ENCODE data around the gene GPC2. TPM values are rescaled to one million over a fixed set of nuclear protein-coding genes. Genes with fewer than 3 reads are reported as not detected.
"Not testable (repeated sequence)": the region's sequence is repeated elsewhere in the genome, so short reads cannot be mapped to it uniquely, and the experiment has no call there.

GPC2 gene
- 1.4 TPM for polyA plus RNA-seq (2012; ENCODE audit: low read depth, missing spikeins)

GRCh38 chr7:100177045-100178001 is at the start of gene GPC2, which contains the start of gene STAG3:
Gene GPC2 (minus strand): TSS chr7:100177381. CDS start chr7:100177199, 182 bp downstream.
Gene STAG3 (plus strand): TSS chr7:100177918. CDS start chr7:100180557, 2,639 bp downstream.
- DNase-seq (ENCODE audit: insufficient read length, low spot score) (peak; percentile 89), FAIRE-seq (peak; percentile 96)
- TF ChIP-seq POLR2AphosphoS5 (IDR thresholded peaks at IDR 0.05; ENCODE audit: low read depth, low read length) (no peak), PAX5 (IDR thresholded peaks at IDR 0.05; ENCODE audit: insufficient read depth, low read length, severe bottlenecking) (no peak), POU2F2 (IDR thresholded peaks at IDR 0.05; ENCODE audit: low read depth, low read length) (no peak), TAF1 (IDR thresholded peaks at IDR 0.05; ENCODE audit: low read depth, low read length) (no peak), SPI1 (IDR thresholded peaks at IDR 0.05; ENCODE audit: low read depth, low read length) (no peak)

DNA sequence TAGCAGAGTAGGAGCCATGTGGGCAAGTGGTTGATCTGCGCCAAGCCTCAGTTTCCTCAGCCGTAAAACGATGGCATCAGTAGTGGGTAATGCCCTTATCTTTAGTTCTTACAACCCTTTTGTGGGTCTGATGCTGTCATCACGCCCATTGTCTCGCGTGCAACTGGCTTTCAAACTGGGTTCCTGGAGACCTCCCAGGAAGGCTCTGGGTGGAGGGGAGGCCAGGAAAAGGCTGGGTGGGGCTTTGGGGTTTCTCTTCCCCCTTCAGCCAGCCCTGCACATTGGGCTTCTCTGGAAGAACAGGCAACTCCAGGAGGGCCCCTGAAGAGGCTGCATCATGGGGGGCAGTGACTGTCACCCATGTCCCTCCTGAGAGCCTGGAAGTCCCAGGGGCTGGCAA is 47.7 kb upstream of the GPC2 start:
- not testable (repeated sequence) for DNase-seq (ENCODE audit: insufficient read length, low spot score); FAIRE-seq

- DNase-seq (ENCODE audit: insufficient read length, low spot score); FAIRE-seq: not testable (repeated sequence)
- peak; percentile 50; the same call in 1 of the 2 replicates for TF ChIP-seq POLR2A (IDR thresholded peaks at IDR 0.05; ENCODE audit: low read depth, low read length)
- 0 out of 2 replicates have a peak, but pooled peaks have one; percentile 23 for TF ChIP-seq POLR2AphosphoS5 (IDR thresholded peaks at IDR 0.05; ENCODE audit: low read depth, low read length)
Measured at GRCh38 chr7:100223376-100223927, 46.3 kb upstream of the GPC2 start.

- FAIRE-seq (no peak), DNase-seq (ENCODE audit: insufficient read length, low spot score) (no peak)
- TF ChIP-seq TAF1 (IDR thresholded peaks at IDR 0.05; ENCODE audit: low read depth, low read length) = no peak
- no peak for TF ChIP-seq POU2F2 (IDR thresholded peaks at IDR 0.05; ENCODE audit: low read depth, low read length)
- no peak for TF ChIP-seq SPI1 (IDR thresholded peaks at IDR 0.05; ENCODE audit: low read depth, low read length)
- no peak for TF ChIP-seq POLR2A (IDR thresholded peaks at IDR 0.05; ENCODE audit: low read depth, low read length)
Measured at GRCh38 chr7:100222445-100223132, 45.4 kb upstream of the GPC2 start.

DNA sequence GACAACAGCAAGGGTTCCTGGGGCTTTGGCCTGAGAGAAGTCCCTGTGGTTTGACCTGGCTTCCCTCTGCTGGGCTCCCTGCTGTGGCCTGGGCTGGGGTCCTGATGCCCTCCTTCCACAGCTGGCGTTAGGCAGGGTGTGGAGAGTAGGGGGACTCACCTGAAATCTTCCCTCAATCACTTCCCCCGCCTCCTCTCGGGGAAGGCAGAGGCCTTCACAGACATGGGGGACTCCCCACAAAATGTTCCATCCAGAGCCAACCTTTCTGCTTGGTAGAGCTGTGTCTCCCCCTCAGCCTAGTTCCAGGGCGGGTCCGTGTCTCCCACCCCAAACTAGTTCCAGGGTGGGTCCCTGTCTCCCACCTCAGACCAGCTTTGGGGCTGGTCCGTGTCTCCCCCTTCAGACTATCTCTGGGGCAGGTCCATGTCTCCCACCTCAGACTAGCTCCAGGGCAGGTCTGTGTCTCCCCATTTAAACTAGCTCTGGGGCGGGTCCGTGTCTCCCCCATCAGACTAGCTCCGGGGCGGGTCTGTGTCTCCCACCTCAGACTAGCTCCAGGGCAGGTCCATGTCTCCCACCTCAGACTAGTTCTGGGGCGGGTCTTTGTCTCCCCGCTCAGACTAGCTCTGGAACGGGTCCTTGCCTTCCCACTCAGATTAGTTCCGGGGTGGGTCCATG is 44.7 kb upstream of the GPC2 start:
- DNase-seq (ENCODE audit: insufficient read length, low spot score) (no peak), FAIRE-seq (no peak)
- no peak for TF ChIP-seq SPI1 (IDR thresholded peaks at IDR 0.05; ENCODE audit: low read depth, low read length)

DNA sequence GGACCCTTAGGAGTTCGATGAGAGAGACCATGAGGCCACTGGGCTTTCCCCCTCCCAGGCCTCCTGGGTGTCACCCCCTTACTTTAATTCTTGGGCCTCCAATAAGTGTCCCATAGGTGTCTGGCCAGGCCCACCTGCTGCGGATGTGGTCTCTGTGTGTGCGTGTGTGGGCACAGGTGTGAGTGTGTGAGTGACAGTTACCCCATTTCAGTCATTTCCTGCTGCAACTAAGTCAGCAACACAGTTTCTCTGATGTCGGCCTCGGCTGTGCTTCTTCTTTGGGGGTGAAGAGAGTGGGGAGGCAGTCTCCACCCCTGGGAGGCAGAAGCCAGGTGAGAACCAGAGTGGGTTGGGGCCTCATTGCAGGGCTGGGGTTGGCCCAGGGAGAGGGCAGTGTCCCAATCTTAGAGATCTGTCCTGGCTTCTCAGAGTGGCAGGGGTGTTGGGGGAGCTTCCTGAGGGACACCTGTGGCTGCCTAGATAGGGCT is 44.1 kb upstream of the GPC2 start:
- TF ChIP-seq POLR2AphosphoS5 (IDR thresholded peaks at IDR 0.05; ENCODE audit: low read depth, low read length) (peak; percentile 80), TAF1 (IDR thresholded peaks at IDR 0.05; ENCODE audit: low read depth, low read length) (peak; percentile 75; the same call in 1 of the 2 replicates), SPI1 (IDR thresholded peaks at IDR 0.05; ENCODE audit: low read depth, low read length) (no peak), POU2F2 (IDR thresholded peaks at IDR 0.05; ENCODE audit: low read depth, low read length) (0 out of 2 replicates have a peak, but pooled peaks have one; percentile 53), POLR2A (IDR thresholded peaks at IDR 0.05; ENCODE audit: low read depth, low read length) (peak; percentile 91), PAX5 (IDR thresholded peaks at IDR 0.05; ENCODE audit: insufficient read depth, low read length, severe bottlenecking) (no peak)
- peak; percentile 57 for DNase-seq (ENCODE audit: insufficient read length, low spot score)
- FAIRE-seq = peak; percentile 63

- FAIRE-seq = no peak
- no peak for TF ChIP-seq PAX5 (IDR thresholded peaks at IDR 0.05; ENCODE audit: insufficient read depth, low read length, severe bottlenecking)
- TF ChIP-seq POLR2A (IDR thresholded peaks at IDR 0.05; ENCODE audit: low read depth, low read length) = no peak
- no peak for TF ChIP-seq TAF1 (IDR thresholded peaks at IDR 0.05; ENCODE audit: low read depth, low read length)
- no peak for TF ChIP-seq POU2F2 (IDR thresholded peaks at IDR 0.05; ENCODE audit: low read depth, low read length)
- TF ChIP-seq SPI1 (IDR thresholded peaks at IDR 0.05; ENCODE audit: low read depth, low read length) = no peak
- no peak; the same call in 1 of the 2 replicates for TF ChIP-seq POLR2AphosphoS5 (IDR thresholded peaks at IDR 0.05; ENCODE audit: low read depth, low read length)
- no peak for DNase-seq (ENCODE audit: insufficient read length, low spot score)
Measured at GRCh38 chr7:100220586-100221230, 43.5 kb upstream of the GPC2 start.

GRCh38 chr7:100219801-100220585 is 42.8 kb upstream of the GPC2 start, which contains the start of gene PVRIG:
Gene PVRIG (plus strand): TSS chr7:100219949. CDS start chr7:100219971, 22 bp downstream.
- not testable (repeated sequence) for DNase-seq (ENCODE audit: insufficient read length, low spot score)
- peak; percentile 26 for FAIRE-seq

DNA sequence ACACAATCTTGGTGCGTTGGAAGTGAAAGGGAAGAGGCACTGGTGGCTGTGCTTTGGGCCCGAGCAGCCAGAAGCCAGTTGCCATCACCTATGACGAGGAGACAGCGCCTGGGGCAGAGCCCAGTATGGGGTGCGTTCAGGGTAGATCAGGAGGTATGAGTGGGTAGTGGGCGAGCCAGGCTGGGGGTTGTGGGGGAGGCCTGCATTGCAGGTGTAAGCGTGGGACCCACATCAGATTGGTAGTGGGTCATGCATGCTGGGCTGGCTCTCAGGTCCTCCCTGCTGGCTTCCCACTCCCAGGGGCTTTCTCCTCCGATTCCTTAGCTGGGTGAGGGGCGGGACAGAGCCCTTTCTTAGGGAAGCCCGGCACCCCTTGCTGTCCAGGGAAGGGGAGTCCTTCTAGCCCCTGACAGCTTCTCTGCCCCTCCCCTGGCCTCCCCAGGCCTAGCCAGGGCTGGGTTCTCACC is 42.1 kb upstream of the GPC2 start:
- TF ChIP-seq PAX5 (IDR thresholded peaks at IDR 0.05; ENCODE audit: insufficient read depth, low read length, severe bottlenecking) (no peak), POLR2A (IDR thresholded peaks at IDR 0.05; ENCODE audit: low read depth, low read length) (peak; percentile 17; the same call in 1 of the 2 replicates)
- FAIRE-seq = peak; percentile 26
- no peak for DNase-seq (ENCODE audit: insufficient read length, low spot score)

- DNase-seq (ENCODE audit: insufficient read length, low spot score); FAIRE-seq: not testable (repeated sequence)
Measured at GRCh38 chr7:100217934-100218333, 40.8 kb upstream of the GPC2 start.
